HL-60 (cell line): ENCODE data around the gene CRY2.
A peak's percentile ranks its signal among the peaks of the same experiment; 100 is the strongest.
"Not testable (repeated sequence)": the region's sequence is repeated elsewhere in the genome, so short reads cannot be mapped to it uniquely, and the experiment has no call there.

ENCODE experiments used
- DNase-seq, 2 experiments: peaks; one replicate each; pipeline ENCODE4 v3.0.0-alpha.2; 2010 to 2020; ENCODE audit warnings: low read depth in 1 of 2, low spot score in 1 of 2
- H3K27ac ChIP-seq: fragments of 250-450 bp; sonication (Bioruptor Pico); replicated peaks from 2 replicates; pipeline ENCODE4 v1.5.1; 2020; ENCODE audit warnings: mild to moderate bottlenecking, moderate library complexity
- H3K27me3 ChIP-seq: fragments of 250-450 bp; sonication (Bioruptor Pico); 2 replicates; pipeline ENCODE4 v1.5.1; 2021; ENCODE audit warnings: mild to moderate bottlenecking, moderate library complexity; ENCODE audit not compliant: insufficient read depth, poor library complexity, severe bottlenecking
- H3K4me3 ChIP-seq: replicated peaks from 2 replicates; pipeline ENCODE4 v1.5.1; 2011; ENCODE audit warnings: mild to moderate bottlenecking, control low read depth, low read length; ENCODE audit not compliant: insufficient read depth
- CTCF ChIP-seq: IDR thresholded peaks from one replicate; pipeline ENCODE4 v1.5.1; 2011; ENCODE audit warnings: low read length, control low read depth, inconsistent platforms; ENCODE audit not compliant: insufficient read depth
- GABPA ChIP-seq: IDR thresholded peaks from 2 replicates; pipeline ENCODE4 v1.6.1; 2012; ENCODE audit warnings: low read depth
- POLR2AphosphoS5 ChIP-seq: IDR thresholded peaks from 2 replicates; pipeline ENCODE4 v1.6.1; 2012; ENCODE audit warnings: low read depth
- REST ChIP-seq: IDR thresholded peaks from 2 replicates; pipeline ENCODE4 v1.6.1; 2012; ENCODE audit warnings: low read depth; ENCODE audit not compliant: insufficient replicate concordance
- SPI1 ChIP-seq: IDR thresholded peaks from 2 replicates; pipeline ENCODE4 v1.6.1; 2012; ENCODE audit warnings: low read depth, mild to moderate bottlenecking, borderline replicate concordance

CRY2 gene

GRCh38 chr11:45806072-45806933 lies 41.0 kb upstream of the CRY2 start:
- no peak for DNase-seq
- H3K27ac ChIP-seq = peak overlapping the region; percentile 79
- H3K27me3 ChIP-seq = no peaks in the 10 kb centered on the region
- peak overlapping the region; percentile 85 for H3K4me3 ChIP-seq
- TF ChIP-seq POLR2AphosphoS5 (no peak), REST (no peak), GABPA (no peak), CTCF (no peak), SPI1 (no peak)

GRCh38 chr11:45806937-45807791 lies 40.1 kb upstream of the CRY2 start:
- DNase-seq = no peak
- no peaks in the 10 kb centered on the region for H3K27me3 ChIP-seq
- TF ChIP-seq CTCF (no peak), SPI1 (peak; percentile 92)
- peak overlapping the region; percentile 85 for H3K4me3 ChIP-seq
- H3K27ac ChIP-seq = no peak overlapping the region

GRCh38 chr11:45807792-45808238 lies 39.5 kb upstream of the CRY2 start:
- H3K4me3 ChIP-seq = no peak overlapping the region; the same call in 1 of the 2 replicates
- H3K27ac ChIP-seq = no peak overlapping the region
- TF ChIP-seq POLR2AphosphoS5 (no peak), CTCF (no peak), REST (no peak), GABPA (no peak), SPI1 (no peak)
- H3K27me3 ChIP-seq = no peaks in the 10 kb centered on the region
- no peak for DNase-seq

- DNase-seq, H3K27ac ChIP-seq, H3K27me3 ChIP-seq, H3K4me3 ChIP-seq: not testable (repeated sequence)
Measured at GRCh38 chr11:45808427-45808826, 38.8 kb upstream of the CRY2 start.
